ENCODE data around the gene ZNRF3. TPM values are rescaled to one million over a fixed set of nuclear protein-coding genes. Genes with fewer than 3 reads are reported as not detected.

Gene ZNRF3
- total RNA-seq, 1 experiment from 2014 or later, result 8.1 TPM

GRCh38 chr22:28949788-28950187, 66.4 kb downstream of the ZNRF3 start:
- no peaks in the 10 kb centered on the region for H3K36me3 ChIP-seq (ENCODE audit: low read depth, low read length)
- H3K79me2 ChIP-seq (ENCODE audit: low read length), result 0 out of 2 replicates have a peak, but pooled peaks cover 13% of the 10 kb centered on the region
- H3K27ac ChIP-seq (ENCODE audit: low read length), result no peak overlapping the region
- ChIA-PET CTCF (no interaction called here), POLR2A (ENCODE audit: unreplicated experiment) (no interaction called here)
- H3K4me3 ChIP-seq (ENCODE audit: low read length), result no peak overlapping the region
- TF ChIP-seq EZH2 (IDR thresholded peaks at IDR 0.05; ENCODE audit: low read length, unreplicated experiment) (no peak), EZH2phosphoT487 (IDR thresholded peaks at IDR 0.05; ENCODE audit: borderline replicate concordance, low read length) (no peak), CTCF (conservative IDR thresholded peaks at IDR 0.05; ENCODE audit: low read depth, low read length) (no peak)
- no peak for DNase-seq
- H3K9ac ChIP-seq (ENCODE audit: low read length), result no peak overlapping the region
- no peaks in the 10 kb centered on the region for H3F3A ChIP-seq (ENCODE audit: low read length, unreplicated experiment)
- H3K9me3 ChIP-seq (ENCODE audit: low read length), result no peaks in the 10 kb centered on the region
- no peak for ATAC-seq
- H3K9me2 ChIP-seq (replicated peaks; ENCODE audit: low read length), result no peaks in the 10 kb centered on the region
- H4K20me1 ChIP-seq (ENCODE audit: low read length), result no peaks in the 10 kb centered on the region
- H3K4me2 ChIP-seq (ENCODE audit: low read length), result no peak overlapping the region
- intact Hi-C loops (cut with micrococcal nuclease), result no loop called here
- H2AFZ ChIP-seq (ENCODE audit: low read length), result no peak overlapping the region
- BruUV-seq (replicated peaks), result no TSS peak
- H3K4me1 ChIP-seq (ENCODE audit: insufficient read depth, low read length), result no peaks in the 10 kb centered on the region
- H3K27me3 ChIP-seq (ENCODE audit: low read length), result no peaks in the 10 kb centered on the region

- TF ChIP-seq EZH2phosphoT487 (IDR thresholded peaks at IDR 0.05; ENCODE audit: borderline replicate concordance, low read length) (no peak), CTCF (conservative IDR thresholded peaks at IDR 0.05; ENCODE audit: low read depth, low read length) (no peak), EZH2 (IDR thresholded peaks at IDR 0.05; ENCODE audit: low read length, unreplicated experiment) (no peak)
- no peak overlapping the region for H3K4me3 ChIP-seq (ENCODE audit: low read length)
- no peaks in the 10 kb centered on the region for H3K4me1 ChIP-seq (ENCODE audit: insufficient read depth, low read length)
- no peaks in the 10 kb centered on the region for H4K20me1 ChIP-seq (ENCODE audit: low read length)
- H3K27ac ChIP-seq (ENCODE audit: low read length), result no peak overlapping the region
- H3K27me3 ChIP-seq (ENCODE audit: low read length), result no peaks in the 10 kb centered on the region
- BruUV-seq (replicated peaks), result no TSS peak
- H2AFZ ChIP-seq (ENCODE audit: low read length), result no peak overlapping the region
- ATAC-seq (no peak), DNase-seq (no peak)
- CTCF ChIA-PET, result no interaction called here
- H3K79me2 ChIP-seq (ENCODE audit: low read length), result 0 out of 2 replicates have a peak, but pooled peaks cover 13% of the 10 kb centered on the region
- no peak overlapping the region for H3K9ac ChIP-seq (ENCODE audit: low read length)
- POLR2A ChIA-PET (ENCODE audit: unreplicated experiment), result no interaction called here
- H3K36me3 ChIP-seq (ENCODE audit: low read depth, low read length), result no peaks in the 10 kb centered on the region
- no peaks in the 10 kb centered on the region for H3K9me2 ChIP-seq (replicated peaks; ENCODE audit: low read length)
- no peaks in the 10 kb centered on the region for H3K9me3 ChIP-seq (ENCODE audit: low read length)
- no peaks in the 10 kb centered on the region for H3F3A ChIP-seq (ENCODE audit: low read length, unreplicated experiment)
- intact Hi-C loops (cut with micrococcal nuclease), result no loop called here
- no peak overlapping the region for H3K4me2 ChIP-seq (ENCODE audit: low read length)
Measured at GRCh38 chr22:28950617-28951411, 67.4 kb downstream of the ZNRF3 start.

- CTCF ChIA-PET, result no interaction called here
- no TSS peak for BruUV-seq (replicated peaks)
- Histone ChIP-seq H3K9ac (ENCODE audit: low read length) (no peak overlapping the region), H3K4me2 (ENCODE audit: low read length) (no peak overlapping the region), H3F3A (ENCODE audit: low read length, unreplicated experiment) (no peaks in the 10 kb centered on the region), H3K79me2 (ENCODE audit: low read length) (0 out of 2 replicates have a peak, but pooled peaks cover 13% of the 10 kb centered on the region), H3K4me3 (ENCODE audit: low read length) (no peak overlapping the region), H3K9me3 (ENCODE audit: low read length) (no peaks in the 10 kb centered on the region), H4K20me1 (ENCODE audit: low read length) (no peaks in the 10 kb centered on the region), H2AFZ (ENCODE audit: low read length) (no peak overlapping the region), H3K4me1 (ENCODE audit: insufficient read depth, low read length) (no peaks in the 10 kb centered on the region), H3K9me2 (replicated peaks; ENCODE audit: low read length) (no peaks in the 10 kb centered on the region), H3K36me3 (ENCODE audit: low read depth, low read length) (no peaks in the 10 kb centered on the region), H3K27ac (ENCODE audit: low read length) (no peak overlapping the region), H3K27me3 (ENCODE audit: low read length) (no peaks in the 10 kb centered on the region)
- intact Hi-C loops (cut with micrococcal nuclease), result no loop called here
- no peak for ATAC-seq
- DNase-seq, result no peak
- TF ChIP-seq CTCF (conservative IDR thresholded peaks at IDR 0.05; ENCODE audit: low read depth, low read length), result no peak
- no peak for TF ChIP-seq EZH2 (IDR thresholded peaks at IDR 0.05; ENCODE audit: low read length, unreplicated experiment)
- TF ChIP-seq EZH2phosphoT487 (IDR thresholded peaks at IDR 0.05; ENCODE audit: borderline replicate concordance, low read length), result no peak
- POLR2A ChIA-PET (ENCODE audit: unreplicated experiment), result no interaction called here
Measured at GRCh38 chr22:28951530-28951929, 68.2 kb downstream of the ZNRF3 start.
